C4-2B (cell line): Measurements from ENCODE around the gene CCR8.

Experiments used
- H3K27ac ChIP-seq: fragments of 450-650 bp; 2 replicates; pipeline ENCODE4 v1.5.1; 2017
- CTCF ChIP-seq: fragments of 450-650 bp; conservative IDR thresholded peaks from 2 replicates; pipeline ENCODE4 v1.5.1; 2017; ENCODE audit warnings: mild to moderate bottlenecking
- ZFX ChIP-seq: fragments of 450-650 bp; IDR thresholded peaks from 2 replicates; pipeline ENCODE4 v1.6.1; 2017

The CCR8 gene

GRCh38 chr3:39327053-39327745 is 2.3 kb upstream of the CCR8 start:
- no peak for TF ChIP-seq ZFX
- H3K27ac ChIP-seq: no peak overlapping the region

GRCh38 chr3:39327746-39328349 is 1.7 kb upstream of the CCR8 start:
- no peak overlapping the region for H3K27ac ChIP-seq
- TF ChIP-seq ZFX: no peak
- no peak for TF ChIP-seq CTCF

GRCh38 chr3:39330824-39331223 is 1.3 kb downstream of the CCR8 start:
- no peak overlapping the region for H3K27ac ChIP-seq

GRCh38 chr3:39332525-39332924 is 3.0 kb downstream of the CCR8 start:
- no peak for TF ChIP-seq ZFX
- TF ChIP-seq CTCF: no peak
- no peak overlapping the region for H3K27ac ChIP-seq

More at GRCh38 chr3:39330824-39331223, 1.3 kb downstream of the CCR8 start:
- TF ChIP-seq CTCF (no peak), ZFX (no peak)

- TF ChIP-seq ZFX (no peak), CTCF (no peak)
- H3K27ac ChIP-seq: no peak overlapping the region
These were observed 4.1 kb downstream of the CCR8 start for GRCh38 chr3:39333607-39334006.

GRCh38 chr3:39334205-39334604 is 4.7 kb downstream of the CCR8 start:
- no peak overlapping the region for H3K27ac ChIP-seq
- TF ChIP-seq ZFX: no peak
- no peak for TF ChIP-seq CTCF

- TF ChIP-seq CTCF (no peak), ZFX (no peak)
- no peak overlapping the region for H3K27ac ChIP-seq
These were observed 8.7 kb downstream of the CCR8 start for GRCh38 chr3:39338201-39338600.

GRCh38 chr3:39339086-39339485 is 9.6 kb downstream of the CCR8 start:
- no peak for TF ChIP-seq CTCF
- no peak for TF ChIP-seq ZFX
- H3K27ac ChIP-seq: no peak overlapping the region
